Activated CD8-positive, alpha-beta memory T cell treated with anti-CD3 and anti-CD28 coated beads, Interleukin-2, amount 50 U/mL, for 48 hours (primary cell): ENCODE data around the gene DNAH1.

Experiments
- DNase-seq: peaks from one replicate; pipeline ENCODE4 v3.0.0-alpha.2; 2020

Gene DNAH1

DNA sequence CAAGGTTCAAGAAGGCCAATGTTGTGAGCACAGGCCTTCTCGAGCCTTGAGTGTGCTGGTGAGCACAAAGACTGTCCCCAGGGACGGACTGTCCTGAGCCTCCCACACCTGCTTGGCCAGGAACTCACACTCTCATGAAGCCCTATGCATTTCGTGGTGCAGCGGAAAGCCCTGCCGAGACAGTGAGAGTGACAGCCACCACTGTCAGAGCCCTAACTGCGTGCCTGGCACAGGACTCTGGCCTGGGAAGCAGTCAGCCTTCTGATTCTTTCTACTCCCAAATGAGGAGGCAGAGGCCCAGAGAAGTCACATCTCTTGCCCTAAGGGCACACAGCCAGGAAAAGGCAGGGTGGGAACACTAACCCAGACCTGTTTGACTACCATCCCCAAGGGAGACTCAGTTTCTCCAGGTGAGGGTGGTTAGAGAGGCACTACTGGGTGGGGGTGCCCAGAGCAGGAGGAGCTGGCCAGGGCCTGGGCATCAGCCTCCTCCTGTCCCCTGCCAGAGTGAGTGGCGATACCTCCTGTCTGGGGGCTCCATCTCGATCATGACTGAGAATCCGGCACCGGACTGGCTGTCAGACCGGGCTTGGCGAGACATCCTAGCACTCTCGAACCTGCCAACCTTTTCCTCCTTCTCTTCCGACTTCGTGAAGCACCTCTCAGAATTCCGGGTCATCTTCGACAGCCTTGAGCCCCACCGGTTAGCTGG, 78.0 kb downstream of the DNAH1 start:
- DNase-seq, result no peak

DNA sequence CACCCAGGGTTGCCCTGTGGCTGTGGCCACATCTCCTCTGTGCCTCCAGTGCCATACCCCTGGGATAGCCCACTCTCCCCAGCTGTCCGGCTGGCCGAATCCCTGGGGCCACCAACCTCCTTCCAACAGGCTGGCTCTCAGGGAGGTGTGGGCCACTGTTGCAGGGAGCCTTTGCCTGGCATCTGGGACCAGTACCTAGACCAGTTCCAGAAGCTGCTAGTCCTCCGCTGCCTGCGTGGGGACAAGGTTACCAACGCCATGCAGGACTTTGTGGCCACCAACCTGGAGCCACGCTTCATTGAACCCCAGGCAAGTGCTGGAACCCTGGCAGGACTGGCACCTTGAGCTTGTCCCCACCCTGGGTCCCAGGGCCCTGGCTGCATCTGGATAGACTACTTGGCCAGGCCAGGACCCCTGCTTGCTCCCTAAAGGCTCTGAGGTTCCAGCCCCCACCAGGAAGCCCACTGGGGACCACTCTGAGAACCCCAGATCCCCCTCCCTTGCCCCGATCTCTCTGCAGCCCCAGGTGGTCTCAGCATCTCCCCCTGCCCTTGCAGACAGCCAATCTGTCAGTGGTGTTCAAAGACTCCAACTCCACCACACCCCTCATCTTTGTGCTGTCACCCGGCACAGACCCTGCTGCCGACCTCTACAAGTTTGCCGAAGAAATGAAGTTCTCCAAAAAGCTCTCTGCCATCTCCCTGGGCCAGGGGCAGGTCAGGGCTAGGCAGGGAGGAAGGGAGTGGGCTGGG, 78.8 kb downstream of the DNAH1 start:
- DNase-seq, result no peak

DNA sequence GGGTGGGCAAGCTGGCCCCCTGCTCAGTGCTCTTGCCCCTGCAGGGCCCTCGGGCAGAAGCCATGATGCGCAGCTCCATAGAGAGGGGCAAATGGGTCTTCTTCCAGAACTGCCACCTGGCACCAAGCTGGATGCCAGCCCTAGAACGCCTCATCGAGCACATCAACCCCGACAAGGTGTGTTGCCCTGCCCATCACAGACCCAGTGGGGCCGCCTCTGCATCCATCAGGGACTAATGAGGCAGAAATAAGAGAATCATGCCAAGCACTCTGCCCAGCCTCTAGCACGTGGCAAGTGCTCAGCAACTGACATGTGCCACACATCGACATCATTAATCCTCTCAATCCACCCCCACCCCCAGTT, 79.4 kb downstream of the DNAH1 start:
- DNase-seq, result no peak

DNA sequence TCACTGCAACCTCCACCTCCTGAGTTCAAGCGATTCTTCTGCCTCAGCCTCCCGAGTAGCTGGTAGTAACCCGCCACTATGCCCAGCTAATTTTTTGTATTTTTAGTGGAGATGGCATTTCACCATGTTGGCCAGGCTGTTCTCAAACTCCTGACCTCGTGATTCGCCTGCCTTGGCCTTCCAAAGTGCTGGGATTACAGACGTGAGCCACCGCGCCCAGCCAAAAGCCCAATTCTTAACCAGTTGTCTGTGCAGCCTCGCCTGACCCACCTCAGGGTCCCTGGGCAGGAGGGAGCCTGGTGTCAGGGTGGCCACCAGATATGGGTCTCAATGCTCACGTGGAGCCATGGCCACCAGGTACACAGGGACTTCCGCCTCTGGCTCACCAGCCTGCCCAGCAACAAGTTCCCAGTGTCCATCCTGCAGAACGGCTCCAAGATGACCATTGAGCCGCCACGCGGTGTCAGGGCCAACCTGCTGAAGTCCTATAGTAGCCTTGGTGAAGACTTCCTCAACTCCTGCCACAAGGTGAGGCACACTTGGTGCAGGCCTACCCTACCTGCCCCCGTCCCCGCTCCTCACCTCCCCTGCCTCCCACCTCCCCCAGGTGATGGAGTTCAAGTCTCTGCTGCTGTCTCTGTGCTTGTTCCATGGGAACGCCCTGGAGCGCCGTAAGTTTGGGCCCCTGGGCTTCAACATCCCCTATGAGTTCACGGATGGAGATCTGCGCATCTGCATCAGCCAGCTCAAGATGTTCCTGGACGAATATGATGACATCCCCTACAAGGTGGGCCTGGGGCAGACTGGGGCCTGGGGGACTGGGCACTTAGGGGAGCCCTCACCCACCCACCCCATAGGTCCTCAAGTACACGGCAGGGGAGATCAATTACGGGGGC, 80.1 kb downstream of the DNAH1 start:
- no peak for DNase-seq

DNA sequence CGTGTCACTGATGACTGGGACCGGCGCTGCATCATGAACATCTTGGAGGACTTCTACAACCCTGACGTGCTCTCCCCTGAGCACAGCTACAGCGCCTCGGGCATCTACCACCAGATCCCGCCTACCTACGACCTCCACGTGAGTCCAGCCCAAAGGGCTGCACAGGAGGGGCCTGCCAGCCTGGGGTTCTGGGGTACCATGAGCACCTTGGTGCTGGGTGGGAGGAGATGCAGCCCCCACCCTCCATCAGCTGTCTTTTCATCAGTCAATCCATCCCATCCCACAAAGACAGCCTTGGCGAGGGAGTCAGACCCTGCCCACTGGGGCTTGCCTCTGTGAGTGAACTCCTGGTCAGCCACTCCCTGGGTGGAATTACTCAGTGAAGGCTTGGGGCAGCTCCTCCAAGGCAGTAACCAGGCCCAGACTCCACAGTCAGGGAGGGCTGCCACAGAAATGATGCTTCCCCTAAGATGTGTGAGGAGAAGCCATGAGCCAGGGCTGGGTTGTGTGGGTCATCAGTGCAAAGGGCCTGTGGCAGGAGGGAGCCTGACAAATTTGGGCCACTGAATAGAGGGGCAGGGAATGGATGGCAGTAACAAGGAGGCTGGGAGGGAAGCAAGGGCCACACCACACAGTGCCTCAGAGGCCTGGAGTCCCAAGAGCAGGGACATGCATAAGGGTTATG, 80.9 kb downstream of the DNAH1 start:
- no peak for DNase-seq

DNA sequence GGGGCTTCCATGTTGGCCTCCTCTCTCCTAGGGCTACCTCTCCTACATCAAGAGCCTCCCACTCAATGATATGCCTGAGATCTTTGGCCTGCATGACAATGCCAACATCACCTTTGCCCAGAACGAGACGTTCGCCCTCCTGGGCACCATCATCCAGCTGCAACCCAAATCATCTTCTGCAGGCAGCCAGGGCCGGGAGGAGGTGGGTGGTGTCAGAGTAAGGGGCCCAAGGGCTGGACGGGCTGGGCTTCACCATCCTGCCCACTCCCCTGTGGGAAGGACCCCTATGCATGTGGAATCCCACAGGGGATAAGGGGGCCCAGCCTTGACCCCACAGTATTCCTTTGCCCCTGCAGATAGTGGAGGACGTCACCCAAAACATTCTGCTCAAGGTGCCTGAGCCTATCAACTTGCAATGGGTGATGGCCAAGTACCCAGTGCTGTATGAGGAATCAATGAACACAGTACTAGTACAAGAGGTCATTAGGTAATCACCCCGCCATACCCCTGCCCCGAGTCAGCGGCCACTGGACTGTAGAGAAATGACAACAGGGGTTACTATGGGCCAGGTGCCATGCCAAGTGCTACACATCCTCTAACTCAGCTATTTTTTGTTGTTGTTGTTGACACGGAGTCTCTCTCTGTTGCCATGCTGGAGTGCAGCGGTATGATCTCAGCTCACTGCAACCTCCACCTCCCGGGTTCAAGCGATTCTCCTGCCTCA, 81.7 kb downstream of the DNAH1 start:
- no peak for DNase-seq

DNA sequence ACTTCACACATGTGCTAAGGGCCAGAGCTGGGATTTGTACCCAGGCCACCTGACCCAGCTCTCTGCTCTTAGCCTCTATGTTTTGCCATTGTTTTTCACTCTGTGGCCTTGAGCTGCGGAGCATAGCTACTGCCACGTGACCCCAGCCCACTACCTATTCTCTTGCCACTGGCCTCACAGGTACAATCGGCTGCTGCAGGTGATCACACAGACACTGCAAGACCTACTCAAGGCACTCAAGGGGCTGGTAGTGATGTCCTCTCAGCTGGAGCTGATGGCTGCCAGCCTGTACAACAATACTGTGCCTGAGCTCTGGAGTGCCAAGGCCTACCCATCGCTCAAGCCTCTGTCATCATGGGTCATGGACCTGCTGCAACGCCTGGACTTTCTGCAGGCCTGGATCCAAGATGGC, 82.6 kb downstream of the DNAH1 start:
- no peak for DNase-seq

DNA sequence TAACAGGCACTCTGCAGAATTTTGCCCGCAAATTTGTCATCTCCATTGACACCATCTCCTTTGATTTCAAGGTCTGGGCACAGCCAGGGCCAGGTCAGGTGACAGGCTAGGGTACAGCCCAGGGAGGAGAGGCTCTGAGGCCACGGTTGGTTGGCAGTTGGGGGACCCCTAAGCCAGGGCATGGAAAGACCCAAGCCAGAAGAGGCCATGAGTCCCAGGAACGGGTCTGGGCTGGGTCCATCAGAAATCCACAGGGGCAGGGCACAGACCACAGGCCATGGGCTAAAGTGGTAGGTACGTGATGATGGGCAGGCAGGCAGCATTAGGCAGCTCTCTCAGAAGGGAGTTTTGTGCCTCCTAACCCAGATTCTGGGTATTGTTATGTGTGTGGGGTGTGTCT, 83.0 kb downstream of the DNAH1 start:
- DNase-seq, result no peak

DNA sequence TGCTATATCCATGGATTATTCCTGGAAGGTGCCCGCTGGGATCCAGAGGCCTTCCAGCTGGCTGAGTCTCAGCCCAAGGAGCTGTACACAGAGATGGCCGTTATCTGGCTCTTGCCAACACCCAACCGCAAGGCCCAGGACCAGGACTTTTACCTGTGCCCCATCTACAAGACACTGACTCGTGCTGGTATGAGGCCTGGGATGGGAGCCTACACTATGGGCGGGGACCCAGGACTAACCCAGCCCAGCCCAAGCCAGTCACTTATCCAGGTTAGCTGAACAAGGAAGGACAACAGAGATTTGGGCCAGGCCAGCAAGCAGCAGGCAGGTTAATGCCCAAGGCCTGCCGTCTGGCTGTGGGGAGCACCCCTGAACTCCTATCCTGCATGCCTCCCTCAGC, 83.5 kb downstream of the DNAH1 start:
- DNase-seq, result no peak

DNA sequence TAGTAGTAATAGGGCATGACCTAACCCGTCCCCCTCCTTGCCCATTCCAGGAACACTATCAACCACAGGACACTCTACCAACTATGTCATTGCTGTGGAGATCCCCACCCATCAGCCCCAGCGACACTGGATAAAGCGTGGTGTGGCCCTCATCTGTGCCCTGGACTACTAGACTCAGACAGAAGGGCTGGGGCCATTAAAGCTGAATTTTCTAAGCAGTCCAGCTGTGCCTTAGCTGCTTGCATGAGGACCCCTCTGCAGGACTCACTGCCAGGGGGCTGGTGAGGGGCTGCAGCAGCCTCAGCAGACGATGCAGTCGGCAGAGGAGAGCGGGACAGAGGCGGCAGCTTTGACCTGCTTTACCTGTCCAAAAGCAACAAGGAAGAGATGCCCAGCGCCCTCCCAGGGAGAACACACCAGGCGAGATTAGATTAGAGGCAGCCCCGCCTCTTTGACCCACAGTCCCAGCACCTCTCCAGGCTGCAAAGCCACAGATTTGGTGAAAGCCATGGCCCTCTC, 84.2 kb downstream of the DNAH1 start:
- no peak for DNase-seq

DNA sequence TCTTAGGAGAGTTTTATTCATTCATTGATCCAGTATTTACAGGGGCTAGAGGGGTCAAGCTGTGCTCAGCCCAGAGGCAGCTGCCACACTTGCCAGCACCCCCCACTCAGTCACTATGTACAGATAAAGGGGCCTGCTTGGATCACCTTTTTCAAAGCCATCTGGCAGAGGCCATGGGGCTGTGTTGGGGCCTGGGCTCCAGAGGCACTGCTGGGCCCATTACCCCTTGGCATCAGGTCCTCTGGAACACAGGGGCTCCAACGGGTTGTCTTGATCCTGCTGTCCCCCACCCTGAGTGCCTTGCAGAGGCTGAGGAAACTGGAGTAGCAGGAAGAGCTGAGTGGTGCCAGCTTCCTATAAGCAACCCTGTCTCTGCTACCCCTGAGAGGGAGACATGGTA, 84.9 kb downstream of the DNAH1 start:
- no peak for DNase-seq

DNA sequence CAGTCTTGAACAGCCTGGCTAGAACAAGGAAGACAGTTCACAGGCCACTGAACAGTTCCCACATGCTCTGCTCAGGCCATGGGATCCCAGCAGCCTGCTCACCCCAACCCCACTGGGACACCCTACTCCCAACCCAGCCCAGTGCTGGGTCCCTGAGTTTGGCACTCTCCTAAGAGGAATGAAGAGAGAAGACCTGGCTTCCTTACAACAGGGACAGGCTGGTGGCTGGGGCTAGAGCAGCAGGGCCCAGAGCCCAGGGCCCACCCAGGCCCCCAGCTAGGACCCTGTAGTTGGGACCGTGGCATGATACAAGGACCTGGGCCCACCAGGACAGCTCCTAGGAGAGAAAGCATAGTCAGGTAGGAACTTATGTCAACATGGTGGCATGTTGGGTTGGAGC, 85.4 kb downstream of the DNAH1 start:
- no peak for DNase-seq

DNA sequence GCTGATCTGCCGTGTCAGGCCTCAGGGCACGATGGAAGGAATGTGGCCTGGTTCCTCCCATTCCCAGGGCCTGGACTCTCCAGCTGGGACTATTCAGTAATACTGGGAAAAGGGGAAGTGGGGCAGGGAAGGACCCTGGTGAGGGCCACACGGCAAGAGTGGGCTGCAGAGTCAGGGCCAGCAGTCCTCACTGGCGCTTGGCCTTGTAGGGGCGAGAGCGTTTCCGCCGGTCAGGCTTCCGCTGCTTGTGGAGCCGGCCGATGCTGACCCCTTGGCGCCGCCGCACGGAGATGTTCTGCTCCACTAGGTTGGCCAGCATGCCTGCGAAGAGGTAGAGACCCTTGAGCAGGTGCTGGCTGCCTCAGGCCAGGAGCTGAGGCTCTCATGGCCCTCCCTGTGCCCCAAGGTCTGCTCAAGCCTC, 86.0 kb downstream of the DNAH1 start:
- no peak for DNase-seq

DNA sequence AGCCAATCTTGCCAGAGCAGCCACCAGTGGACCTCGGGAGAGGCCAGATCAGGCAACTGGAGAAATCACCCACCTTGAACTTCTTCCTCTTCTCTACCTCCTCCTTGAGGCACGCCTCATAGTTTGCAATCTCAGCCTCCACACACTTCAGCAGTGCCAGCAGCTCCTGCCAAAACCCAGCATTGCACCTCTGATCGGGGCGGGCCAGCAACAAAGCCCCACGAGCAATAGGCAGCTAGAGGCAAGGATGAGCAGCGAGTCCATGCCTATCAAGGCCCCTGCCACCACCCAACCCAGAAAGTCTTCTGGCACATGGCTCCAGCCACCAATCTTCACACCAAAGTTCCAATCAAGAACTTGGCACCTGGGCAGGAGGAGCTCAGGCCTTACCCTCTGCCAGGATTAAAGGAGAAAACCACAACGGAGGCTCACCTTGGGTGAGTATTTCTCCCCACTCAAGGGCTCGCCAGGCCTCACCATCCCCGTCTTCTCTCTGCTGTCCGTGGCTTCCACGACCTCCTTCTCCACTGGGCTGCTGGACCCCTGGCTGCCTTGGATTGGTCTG, 86.7 kb downstream of the DNAH1 start:
- no peak for DNase-seq

DNA sequence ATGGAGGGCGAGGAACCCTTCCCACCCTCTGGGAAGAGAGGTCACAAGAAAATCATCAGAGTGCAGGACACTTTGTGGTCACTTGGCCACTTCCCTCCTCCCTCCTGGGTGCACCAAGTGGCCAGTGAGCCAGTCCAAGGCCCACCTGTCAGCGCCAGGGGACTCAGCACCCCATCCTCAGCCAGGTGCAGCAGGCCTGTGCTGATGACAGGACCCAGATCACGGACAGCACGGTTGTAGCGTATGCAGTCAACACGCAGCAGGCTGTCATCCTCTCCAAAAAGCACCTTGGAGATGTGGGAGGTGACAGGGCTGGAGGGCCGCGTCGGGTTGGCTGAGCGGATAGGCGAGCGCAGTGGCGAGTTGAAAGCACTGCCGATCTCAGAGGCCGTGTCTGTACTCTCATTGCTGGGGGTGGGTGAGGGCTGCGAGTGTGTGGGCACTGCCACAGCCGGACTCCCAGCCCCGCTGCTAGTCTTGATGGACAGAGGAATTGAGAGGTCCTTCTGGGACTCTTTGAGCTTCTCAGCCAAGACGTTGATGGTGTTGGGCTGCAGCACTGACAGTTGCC, 87.2 kb downstream of the DNAH1 start:
- no peak for DNase-seq

DNA sequence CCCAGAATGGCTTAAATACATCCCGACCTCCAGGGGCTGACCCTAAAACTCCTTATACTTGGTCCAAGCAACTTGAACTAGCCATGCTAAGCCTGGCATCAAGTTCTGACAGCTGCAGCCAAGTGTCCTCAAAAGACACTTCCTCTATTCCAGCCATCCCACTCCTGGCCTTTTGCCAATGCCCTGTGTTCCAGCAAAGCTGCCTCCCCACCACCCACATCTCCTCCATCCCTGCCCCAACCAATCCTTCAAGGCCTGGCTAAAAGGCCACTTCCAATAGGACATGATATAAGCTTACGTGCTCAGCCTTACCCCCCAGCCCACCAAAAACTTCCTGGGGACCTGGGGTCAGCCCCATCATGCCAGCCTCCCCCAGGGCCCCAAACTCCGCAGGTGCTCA, 87.8 kb downstream of the DNAH1 start:
- no peak for DNase-seq

DNA sequence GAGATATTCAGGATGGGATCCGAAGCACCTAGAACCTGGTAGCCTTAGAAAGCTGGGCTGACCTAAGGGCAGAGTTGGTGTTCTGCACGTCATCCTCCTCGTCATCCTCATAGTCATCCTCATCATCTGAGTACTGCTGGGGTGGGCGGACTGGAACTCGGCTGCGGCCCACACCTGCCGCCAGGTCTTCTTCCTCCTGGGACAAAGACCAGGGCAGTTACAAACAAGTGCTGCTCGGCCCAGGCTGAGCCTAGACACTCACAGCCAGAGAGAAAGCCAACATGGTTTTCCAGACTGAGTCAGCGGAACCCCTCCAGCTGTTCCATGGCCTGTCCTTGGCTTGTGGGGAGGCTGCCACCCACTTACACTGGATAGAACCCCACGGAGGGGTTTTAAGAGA, 88.3 kb downstream of the DNAH1 start:
- DNase-seq, result no peak

DNA sequence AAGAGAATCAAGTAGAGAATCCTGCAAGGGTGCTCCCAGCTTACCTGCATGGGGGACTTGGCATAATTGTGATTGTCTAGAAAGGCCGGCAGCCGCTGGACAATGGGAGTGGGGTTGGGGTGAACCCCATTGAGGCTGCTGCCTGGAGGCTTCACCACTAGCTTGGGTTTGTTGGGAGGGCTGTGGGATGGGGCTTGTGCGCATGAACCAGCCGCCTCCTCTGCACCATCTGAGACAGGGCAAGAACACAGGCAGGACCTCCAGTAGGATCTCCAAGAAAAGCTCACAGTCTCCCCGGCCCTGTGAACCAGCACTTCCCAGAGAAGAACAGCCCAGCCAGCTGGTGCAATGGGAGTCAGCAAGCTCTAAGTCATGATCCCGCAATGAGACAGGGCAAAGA, 88.9 kb downstream of the DNAH1 start:
- no peak for DNase-seq

DNA sequence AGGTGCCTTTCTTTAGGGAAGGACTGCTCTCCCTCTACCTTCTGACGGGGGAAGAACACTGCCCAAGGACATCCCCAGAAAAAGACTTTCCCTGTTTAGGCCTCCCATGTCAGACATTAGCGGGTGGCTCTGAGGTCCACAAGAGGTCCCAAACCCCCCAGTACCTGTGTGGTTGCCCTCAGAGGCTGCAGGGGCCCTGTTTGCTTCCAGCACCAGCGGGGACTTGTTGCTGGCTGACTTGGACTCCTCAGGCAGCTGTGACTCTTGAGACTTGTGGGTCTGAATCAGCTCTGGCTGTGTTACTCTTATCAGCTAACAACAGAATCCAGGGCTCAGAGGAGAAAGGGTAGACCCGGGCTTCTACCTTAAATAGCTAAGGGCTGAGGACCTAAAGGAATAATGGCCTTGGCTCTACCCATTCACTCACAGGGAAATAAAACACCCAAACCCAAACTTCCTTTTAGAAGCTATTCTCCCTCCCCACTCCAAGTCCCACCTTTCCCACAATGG, 89.5 kb downstream of the DNAH1 start:
- no peak for DNase-seq

DNA sequence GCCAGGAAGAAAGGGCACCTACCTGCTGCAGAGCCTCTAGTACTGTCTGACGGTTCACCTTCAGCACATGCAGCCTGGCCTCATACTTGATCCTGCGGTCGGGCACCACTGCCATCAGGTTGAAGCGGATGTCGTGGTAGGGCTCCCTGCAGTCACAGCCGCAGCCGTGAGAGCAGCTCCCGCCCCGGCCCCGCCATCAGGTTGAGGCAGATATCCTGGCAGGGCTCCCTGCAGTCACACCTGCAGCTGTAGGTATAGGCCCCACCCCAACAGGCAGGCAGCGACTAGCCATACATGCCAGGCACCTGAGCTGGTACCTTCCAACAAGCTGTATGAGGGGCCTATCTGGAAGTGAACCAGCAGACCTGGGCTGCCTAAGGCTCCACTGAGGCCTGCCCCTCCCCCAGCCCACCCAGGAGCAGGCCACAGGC, 90.1 kb downstream of the DNAH1 start:
- no peak for DNase-seq
